Transverse colon (tissue), 4 donors: ENCODE data around the gene NUP205. TPM values are rescaled to one million over a fixed set of nuclear protein-coding genes. Genes with fewer than 3 reads are reported as not detected.

Source experiments
- DNase-seq: peaks from one replicate; pipeline ENCODE4 v3.0.0-alpha.2; 2019
- H3K27ac ChIP-seq, 4 donors: fragments of 200-600 bp; sonication (generic); 2 replicates each; pipeline ENCODE4 v1.5.1; 2016 to 2018; ENCODE audit warnings: inconsistent platforms in 4 of 4
- H3K27me3 ChIP-seq: fragments of 200-600 bp; sonication (generic); 2 replicates; pipeline ENCODE4 v1.5.1; 2017; ENCODE audit warnings: inconsistent platforms
- H3K36me3 ChIP-seq, 4 donors: fragments of 200-600 bp; sonication (generic); 2 replicates each; pipeline ENCODE4 v1.5.1; 2017 to 2019; ENCODE audit warnings: inconsistent platforms in 4 of 4
- H3K4me1 ChIP-seq, 4 donors: fragments of 200-600 bp; sonication (generic); 2 replicates each; pipeline ENCODE4 v1.5.1; 2017 to 2020; ENCODE audit warnings: inconsistent platforms in 4 of 4
- H3K4me3 ChIP-seq, 4 donors: fragments of 200-600 bp; sonication (generic); 1 replicate in 1 of 4; 2 replicates in 3 of 4; pipeline versions ENCODE4 v1.5.1 to v1.6.1; 2017 to 2019; ENCODE audit warnings: inconsistent platforms in 4 of 4
- H3K9me3 ChIP-seq, 2 donors: fragments of 200-600 bp; sonication (generic); 2 replicates each; pipeline ENCODE4 v1.5.1; 2017 to 2019; ENCODE audit warnings: inconsistent platforms in 2 of 2
- CTCF ChIP-seq, 5 experiments: fragments of 200-600 bp in 3 of 5; fragments of 450-650 bp in 2 of 5; sonication (generic) in 3 of 5; IDR thresholded peaks; 1 replicate in 2 of 5; 2 replicates in 3 of 5; pipeline ENCODE4 v1.5.1; 2016 to 2017; ENCODE audit warnings: antibody characterized with exemption in 5 of 5, inconsistent platforms in 3 of 5, mild to moderate bottlenecking in 2 of 5, moderate library complexity in 1 of 5
- EP300 ChIP-seq: sonication (generic); formaldehyde crosslinking; IDR thresholded peaks from one replicate; pipeline ENCODE4 v1.6.1; 2017; ENCODE audit warnings: antibody characterized with exemption, low read depth
- POLR2A ChIP-seq: fragments of 450-650 bp; IDR thresholded peaks from one replicate; pipeline ENCODE4 v1.6.1; 2016; ENCODE audit warnings: antibody characterized with exemption, mild to moderate bottlenecking, moderate library complexity
- POLR2AphosphoS5 ChIP-seq, 3 donors: sonication (generic); formaldehyde crosslinking; IDR thresholded peaks; one replicate each; pipeline ENCODE4 v1.6.1; 2016; ENCODE audit warnings: antibody characterized with exemption in 3 of 3
- WGBS, 2 donors: methylation state at CpG; one replicate each; pipeline ENCODE4 v1.1.5; 2018; ENCODE audit warnings: low coverage in 1 of 2; 5-methylcytosine and 5-hydroxymethylcytosine counted together
- in situ Hi-C, 4 donors: fragments of 200-750 bp; cut with MboI; loops; one replicate each; pipeline versions ENCODE4 v1.15.0 to v1.15.1; 2017; ENCODE audit warnings: low sequenced_read_pairs in 3 of 4, low pct_ligation_motif_present in 1 of 4, low pct_unique_long_range_greater_than_20kb in 1 of 4
- intact Hi-C: fragments of 100-400 bp; cut with DNase I; formaldehyde crosslinking; loops from one replicate; pipeline ENCODE4 v1.15.1; 2023; ENCODE audit warnings: low total_unique reads
- total RNA-seq, 4 donors: library from RNA; depleted of rRNA; stranded (reverse); fragments of >200 nt; gene quantifications; one replicate each; pipeline ENCODE4 v1.1.0, GENCODE V29; 2016

Gene NUP205
- total RNA-seq, 4 donors from 2014 or later: 23.2 to 84.5 (median 25.2) TPM

GRCh38 chr7:135522509-135522908, 35.2 kb upstream of the NUP205 start:
- TF ChIP-seq CTCF (IDR thresholded peaks at IDR 0.05) (no peak), POLR2A (no peak), EP300 (no peak), POLR2AphosphoS5 (IDR thresholded peaks at IDR 0.05) (no peak)
- intact Hi-C loops (no loop called here), in situ Hi-C loops (no loop called here)
- H3K4me3 ChIP-seq: no peak overlapping the region
- H3K9me3 ChIP-seq: no peaks in the 10 kb centered on the region
- H3K36me3 ChIP-seq: no peaks in the 10 kb centered on the region
- no peak overlapping the region for H3K27ac ChIP-seq
- 88 to 91% methylated on average over 6 of the region's 6 CpGs for WGBS, 2 donors
- no peaks in the 10 kb centered on the region for H3K4me1 ChIP-seq
- H3K27me3 ChIP-seq: no peaks in the 10 kb centered on the region
- DNase-seq: no peak

- no peak for DNase-seq
These were observed 34.6 kb upstream of the NUP205 start for GRCh38 chr7:135523146-135523545.

DNA sequence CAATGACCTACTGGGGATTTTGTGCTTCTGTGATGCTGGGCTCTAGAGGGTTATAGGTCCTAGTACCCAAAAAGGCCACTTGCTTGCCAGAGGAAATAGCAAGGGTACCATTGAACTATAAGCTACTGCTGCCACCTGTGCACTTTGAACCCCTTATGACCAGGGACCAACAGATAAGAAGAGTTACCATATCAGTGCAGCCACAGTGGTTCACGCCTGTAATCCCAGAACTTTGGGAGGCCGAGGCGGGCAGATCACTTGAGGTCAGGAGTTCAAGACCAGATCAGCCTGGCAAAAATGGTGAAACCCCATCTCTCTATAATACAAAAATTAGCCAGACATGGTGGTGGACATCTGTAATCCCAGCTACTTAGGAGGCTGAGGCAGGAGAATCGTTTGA, 32.3 kb upstream of the NUP205 start:
- no peak overlapping the region for H3K27ac ChIP-seq
- no peaks in the 10 kb centered on the region for H3K4me1 ChIP-seq
- in situ Hi-C loops: no loop called here
- WGBS, 2 donors: 90 to 93% methylated on average over 2 to 4 of the region's 4 CpGs
- no peak for DNase-seq
- H3K4me3 ChIP-seq: no peak overlapping the region
- intact Hi-C loops: no loop called here
- no peaks in the 10 kb centered on the region for H3K27me3 ChIP-seq
- H3K9me3 ChIP-seq: no peaks in the 10 kb centered on the region
- TF ChIP-seq CTCF (IDR thresholded peaks at IDR 0.05) (no peak), POLR2A (no peak), POLR2AphosphoS5 (IDR thresholded peaks at IDR 0.05) (no peak), EP300 (no peak)
- no peaks in the 10 kb centered on the region for H3K36me3 ChIP-seq

More at GRCh38 chr7:135523146-135523545, 34.6 kb upstream of the NUP205 start:
- no peak overlapping the region for H3K4me3 ChIP-seq
- TF ChIP-seq POLR2AphosphoS5 (IDR thresholded peaks at IDR 0.05): no peak
- TF ChIP-seq POLR2A: no peak
- TF ChIP-seq EP300: no peak
- TF ChIP-seq CTCF (IDR thresholded peaks at IDR 0.05): no peak
- no peaks in the 10 kb centered on the region for H3K27me3 ChIP-seq
- no peaks in the 10 kb centered on the region for H3K4me1 ChIP-seq
- 86 to 92% methylated on average over 1 of the region's 1 CpG for WGBS, 2 donors
- H3K27ac ChIP-seq: no peak overlapping the region
- no peaks in the 10 kb centered on the region for H3K9me3 ChIP-seq
- in situ Hi-C loops: no loop called here
- intact Hi-C loops: no loop called here
- no peaks in the 10 kb centered on the region for H3K36me3 ChIP-seq

DNA sequence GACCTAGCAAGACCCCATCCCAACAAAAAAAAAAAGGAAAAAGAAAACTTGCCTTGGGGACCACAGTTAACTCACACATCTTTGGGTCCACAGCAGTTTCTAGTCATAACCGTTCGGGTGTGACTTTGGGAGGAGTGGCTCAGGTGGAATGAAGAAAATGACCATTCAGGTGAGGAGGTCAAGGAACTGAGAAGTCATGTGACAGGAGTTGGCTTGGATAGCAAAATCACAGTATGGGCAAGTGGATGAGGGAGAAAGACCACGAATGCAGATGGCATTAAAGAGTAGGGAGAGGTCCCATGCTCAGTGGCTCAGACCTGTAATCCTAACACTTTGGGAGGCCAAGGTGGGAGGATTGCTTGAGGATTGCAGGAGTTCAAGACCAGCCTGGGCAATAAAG, 30.7 kb upstream of the NUP205 start:
- H3K36me3 ChIP-seq: no peaks in the 10 kb centered on the region
- WGBS, 2 donors: 63 to 77% methylated on average over 1 to 3 of the region's 3 CpGs
- in situ Hi-C loops (no loop called here), intact Hi-C loops (no loop called here)
- no peaks in the 10 kb centered on the region for H3K9me3 ChIP-seq
- H3K4me1 ChIP-seq: no peaks in the 10 kb centered on the region
- DNase-seq: no peak
- H3K4me3 ChIP-seq: no peak overlapping the region
- no peak overlapping the region for H3K27ac ChIP-seq
- TF ChIP-seq POLR2AphosphoS5 (IDR thresholded peaks at IDR 0.05): no peak
- no peak for TF ChIP-seq POLR2A
- TF ChIP-seq EP300: no peak
- no peak for TF ChIP-seq CTCF (IDR thresholded peaks at IDR 0.05)
- H3K27me3 ChIP-seq: no peaks in the 10 kb centered on the region
